Right renal pelvis (tissue), 4 donors: Measurements from ENCODE around the gene PDGFC. TPM values are rescaled to one million over a fixed set of nuclear protein-coding genes. Genes with fewer than 3 reads are reported as not detected.
"Not testable (repeated sequence)": the region's sequence is repeated elsewhere in the genome, so short reads cannot be mapped to it uniquely, and the experiment has no call there.

Experiments used
- DNase-seq, 4 donors: peaks; one replicate each; pipeline ENCODE4 v3.0.0-alpha.2; 2013; ENCODE audit warnings: low read depth in 4 of 4, low spot score in 3 of 4, missing footprints in 1 of 4
- polyA plus RNA-seq, 4 donors: library from polyadenylated mRNA; unstranded; fragments of 120-200 nt; gene quantifications; one replicate each; pipeline ENCODE4 v1.2.1, GENCODE V29; 2013; ENCODE audit not compliant: insufficient read length in 4 of 4

PDGFC gene
- polyA plus RNA-seq, 4 donors, result 66.2 to 78.5 (median 70.4) TPM

GRCh38 chr4:156953951-156954350, 17.6 kb downstream of the PDGFC start:
- no peak for DNase-seq

GRCh38 chr4:156953001-156953400, 18.6 kb downstream of the PDGFC start:
- DNase-seq, result no peak

- no peak for DNase-seq
Observed at GRCh38 chr4:156952078-156952759, 19.4 kb downstream of the PDGFC start.

- DNase-seq, result no peak
Observed at GRCh38 chr4:156950948-156951347, 20.7 kb downstream of the PDGFC start.

- DNase-seq, result no peak
Observed at GRCh38 chr4:156950090-156950489, 21.5 kb downstream of the PDGFC start.

GRCh38 chr4:156949373-156949814, 22.2 kb downstream of the PDGFC start:
- no peak for DNase-seq

- no peak for DNase-seq
Observed at GRCh38 chr4:156948738-156949137, 22.9 kb downstream of the PDGFC start.

- no peak for DNase-seq
Observed at GRCh38 chr4:156948133-156948532, 23.5 kb downstream of the PDGFC start.

- DNase-seq, result no peak
Observed at GRCh38 chr4:156946516-156947424, 24.8 kb downstream of the PDGFC start.

- no peak for DNase-seq
Observed at GRCh38 chr4:156945532-156945931, 26.1 kb downstream of the PDGFC start.

GRCh38 chr4:156942991-156943390, 28.6 kb downstream of the PDGFC start:
- no peak for DNase-seq

GRCh38 chr4:156941940-156942548, 29.6 kb downstream of the PDGFC start:
- peak in 3 of 4 donors; percentile 49 to 69 (median 69) for DNase-seq

- DNase-seq, result no peak
Observed at GRCh38 chr4:156939801-156940200, 31.8 kb downstream of the PDGFC start.

- no peak for DNase-seq
Observed at GRCh38 chr4:156939139-156939538, 32.5 kb downstream of the PDGFC start.

GRCh38 chr4:156934259-156934635, 37.4 kb downstream of the PDGFC start:
- no peak for DNase-seq

GRCh38 chr4:156933633-156934258, 37.9 kb downstream of the PDGFC start:
- DNase-seq, result no peak

- DNase-seq, result not testable (repeated sequence)
Observed at GRCh38 chr4:156932360-156932759, 39.2 kb downstream of the PDGFC start.

- no peak for DNase-seq
Observed at GRCh38 chr4:156931267-156931666, 40.3 kb downstream of the PDGFC start.

GRCh38 chr4:156929386-156930105, 42.1 kb downstream of the PDGFC start:
- no peak for DNase-seq

GRCh38 chr4:156924774-156925315, 46.8 kb downstream of the PDGFC start:
- no peak for DNase-seq
